NCI-H510A treated with DMSO at 0.1 percent for 48 hours (cell line): ENCODE measurements around the gene KLB.
"Not testable (repeated sequence)": the region's sequence is repeated elsewhere in the genome, so short reads cannot be mapped to it uniquely, and the experiment has no call there.

ENCODE experiments used
- DNase-seq: peaks from one replicate; lab custom pipeline; 2025; lab: John Stamatoyannopoulos, UW

The KLB gene

GRCh38 chr4:39426728-39427127 lies 20.0 kb downstream of the KLB start:
- no peak for DNase-seq

GRCh38 chr4:39427520-39428114 lies 20.9 kb downstream of the KLB start:
- DNase-seq = peak; percentile 21

GRCh38 chr4:39429476-39430334 lies 23.0 kb downstream of the KLB start:
- DNase-seq = no peak

GRCh38 chr4:39433878-39434492 lies 27.3 kb downstream of the KLB start:
- DNase-seq = no peak

- DNase-seq = no peak
These were observed 29.2 kb downstream of the KLB start for GRCh38 chr4:39435659-39436563.

GRCh38 chr4:39441593-39441992 lies 34.9 kb downstream of the KLB start:
- DNase-seq = no peak

- no peak for DNase-seq
These were observed 36.3 kb downstream of the KLB start for GRCh38 chr4:39442998-39443397.

- DNase-seq = no peak
These were observed 39.7 kb downstream of the KLB start for GRCh38 chr4:39446483-39446841.

- no peak for DNase-seq
These were observed 40.3 kb downstream of the KLB start for GRCh38 chr4:39446842-39447573.

- DNase-seq = no peak
These were observed 43.9 kb downstream of the KLB start for GRCh38 chr4:39450618-39451017.

GRCh38 chr4:39451423-39452023 lies 44.8 kb downstream of the KLB start:
- DNase-seq = no peak

GRCh38 chr4:39452153-39452859 lies 45.6 kb downstream of the KLB start:
- DNase-seq = no peak

GRCh38 chr4:39452860-39453587 lies 46.3 kb downstream of the KLB start:
- no peak for DNase-seq

GRCh38 chr4:39453738-39454137 lies 47.0 kb downstream of the KLB start:
- DNase-seq = no peak

- no peak for DNase-seq
These were observed 48.8 kb downstream of the KLB start for GRCh38 chr4:39455486-39455885.

- no peak for DNase-seq
These were observed 50.4 kb downstream of the KLB start for GRCh38 chr4:39456946-39457763.

- DNase-seq = not testable (repeated sequence)
These were observed 51.4 kb downstream of the KLB start for GRCh38 chr4:39458161-39458504.

- peak; percentile 87 for DNase-seq
These were observed 52.0 kb downstream of the KLB start, which contains the start of the genes LIAS and RPL9 for GRCh38 chr4:39458505-39459300. Gene LIAS (plus strand): TSS chr4:39459056. CDS start chr4:39459118, 62 bp downstream. Gene RPL9 (minus strand): TSS chr4:39458922. CDS start chr4:39458439, 483 bp downstream.
